ENCODE measurements around the gene ABHD2.

- TF ChIP-seq CTCF (IDR thresholded peaks at IDR 0.05) (no peak), POLR2A (IDR thresholded peaks at IDR 0.05) (no peak), EP300 (IDR thresholded peaks at IDR 0.05; ENCODE audit: low read depth) (no peak)
These were observed 51.6 kb downstream of the ABHD2 start for GRCh38 chr15:89139613-89140499.
